Stimulated activated naive B cell treated with anti-CD40 and anti-IgM and Interleukin-4, amounts not matched to agents 10 μg/mL and 1 μg/mL and 100 μg/mL, for 72 hours (primary cell): ENCODE data around the gene BLM.
A peak's percentile ranks its signal among the peaks of the same experiment; 100 is the strongest.

Experiments used
- ATAC-seq, 2 donors: fragments of 150-1000 bp; cut with Tn5 transposase; replicated peaks; 2 replicates each; pipeline ENCODE4 v1.10.0; 2021; ENCODE audit warnings: moderate library complexity in 1 of 2
- DNase-seq: peaks from one replicate; pipeline ENCODE4 v3.0.0; 2021
- H3K27ac Mint-ChIP-seq: one replicate; pipeline ENCODE4 v1.8.0; 2022; ENCODE audit warnings: mild to moderate bottlenecking, mixed read lengths
- H3K27me3 Mint-ChIP-seq, 2 donors: one replicate each; pipeline ENCODE4 v1.8.0; 2022; ENCODE audit warnings: mixed read lengths in 2 of 2
- H3K36me3 Mint-ChIP-seq, 2 donors: one replicate each; pipeline ENCODE4 v1.8.0; 2022; ENCODE audit warnings: mixed read lengths in 2 of 2, mild to moderate bottlenecking in 1 of 2
- H3K4me1 Mint-ChIP-seq, 2 donors: one replicate each; pipeline ENCODE4 v1.8.0; 2022; ENCODE audit warnings: mixed read lengths in 2 of 2, mild to moderate bottlenecking in 1 of 2
- H3K4me3 Mint-ChIP-seq, 2 donors: one replicate each; pipeline ENCODE4 v1.8.0; 2022; ENCODE audit warnings: mild to moderate bottlenecking in 2 of 2, mixed read lengths in 2 of 2, moderate library complexity in 1 of 2
- H3K9me3 Mint-ChIP-seq, 2 donors: one replicate each; pipeline ENCODE4 v1.8.0; 2022; ENCODE audit warnings: mixed read lengths in 2 of 2, mild to moderate bottlenecking in 1 of 2

The BLM gene

DNA sequence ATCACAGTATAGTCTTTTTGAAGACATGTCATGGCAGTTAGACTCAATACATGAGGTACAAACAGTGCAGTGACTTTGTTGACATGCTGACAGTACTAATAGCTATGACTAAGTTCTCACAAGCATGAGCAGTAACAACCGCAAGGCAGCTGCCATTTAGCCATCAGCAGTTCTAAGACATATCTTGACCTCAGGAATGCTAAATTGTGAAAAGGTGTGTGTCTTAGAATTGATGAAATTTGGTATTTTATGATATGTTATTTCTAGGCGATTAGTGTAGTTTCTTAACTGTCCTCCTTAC, 90.6 kb downstream of the BLM start:
- Mint-ChIP-seq H3K9me3 (no peaks in the 10 kb centered on the region), H3K36me3 (peaks cover 26% of the 10 kb centered on the region in 2 donors), H3K4me3 (no peak overlapping the region), H3K27ac (no peak overlapping the region), H3K27me3 (no peaks in the 10 kb centered on the region), H3K4me1 (peaks cover 7 to 29% of the 10 kb centered on the region in 2 donors)
- ATAC-seq = no peak
- no peak for DNase-seq

DNA sequence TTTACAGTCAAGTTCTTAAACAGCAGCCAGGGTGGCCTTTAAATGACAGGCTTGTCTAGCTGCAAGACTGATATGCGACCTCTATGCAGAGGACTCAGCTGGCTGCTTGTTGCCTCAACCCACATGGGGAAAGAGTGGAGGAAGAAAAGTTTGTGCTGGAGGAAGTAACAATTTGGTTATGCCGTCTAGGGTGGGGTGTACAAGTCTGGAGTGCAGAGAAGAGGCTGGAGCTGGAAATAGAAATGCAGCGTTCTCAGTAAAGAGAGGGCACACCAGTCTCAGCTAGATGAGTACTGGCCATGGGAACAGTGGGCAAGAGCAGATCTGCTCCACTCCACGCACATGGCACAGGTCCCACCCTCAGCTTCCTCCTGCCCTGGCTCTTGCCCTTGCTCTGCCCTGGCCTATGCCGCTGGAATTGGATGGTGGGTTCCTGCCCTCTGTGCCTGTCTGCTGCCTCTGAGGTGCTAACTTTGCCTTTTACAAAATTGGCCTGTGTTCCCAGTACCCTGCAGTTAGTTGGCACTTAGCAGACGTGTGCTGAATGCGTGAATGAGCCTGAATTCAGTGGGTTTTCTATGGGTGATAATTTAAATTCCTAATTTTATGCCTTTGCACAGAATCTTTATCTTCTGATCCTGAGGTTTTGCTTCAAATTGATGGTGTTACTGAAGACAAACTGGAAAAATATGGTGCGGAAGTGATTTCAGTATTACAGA, 91.5 kb downstream of the BLM start:
- Mint-ChIP-seq H3K4me3 (no peak overlapping the region), H3K36me3 (peaks cover 29 to 31% of the 10 kb centered on the region in 2 donors), H3K27me3 (no peaks in the 10 kb centered on the region), H3K27ac (peak overlapping the region; percentile 15), H3K4me1 (peaks cover 7 to 29% of the 10 kb centered on the region in 2 donors), H3K9me3 (no peaks in the 10 kb centered on the region)
- peak; percentile 33 to 61 for ATAC-seq
- DNase-seq = no peak

GRCh38 chr15:90809536-90809935, 92.4 kb downstream of the BLM start:
- Mint-ChIP-seq H3K4me3 (no peak overlapping the region), H3K27ac (no peak overlapping the region), H3K4me1 (peaks cover 7 to 29% of the 10 kb centered on the region in 2 donors), H3K9me3 (no peaks in the 10 kb centered on the region), H3K27me3 (no peaks in the 10 kb centered on the region), H3K36me3 (peaks cover 31 to 36% of the 10 kb centered on the region in 2 donors)
- DNase-seq (no peak), ATAC-seq (no peak)

- Mint-ChIP-seq H3K4me1 (peaks cover 9 to 29% of the 10 kb centered on the region in 2 donors), H3K36me3 (peaks cover 39 to 40% of the 10 kb centered on the region in 2 donors), H3K27ac (no peak overlapping the region)
These were observed 93.2 kb downstream of the BLM start for GRCh38 chr15:90810354-90810753.

DNA sequence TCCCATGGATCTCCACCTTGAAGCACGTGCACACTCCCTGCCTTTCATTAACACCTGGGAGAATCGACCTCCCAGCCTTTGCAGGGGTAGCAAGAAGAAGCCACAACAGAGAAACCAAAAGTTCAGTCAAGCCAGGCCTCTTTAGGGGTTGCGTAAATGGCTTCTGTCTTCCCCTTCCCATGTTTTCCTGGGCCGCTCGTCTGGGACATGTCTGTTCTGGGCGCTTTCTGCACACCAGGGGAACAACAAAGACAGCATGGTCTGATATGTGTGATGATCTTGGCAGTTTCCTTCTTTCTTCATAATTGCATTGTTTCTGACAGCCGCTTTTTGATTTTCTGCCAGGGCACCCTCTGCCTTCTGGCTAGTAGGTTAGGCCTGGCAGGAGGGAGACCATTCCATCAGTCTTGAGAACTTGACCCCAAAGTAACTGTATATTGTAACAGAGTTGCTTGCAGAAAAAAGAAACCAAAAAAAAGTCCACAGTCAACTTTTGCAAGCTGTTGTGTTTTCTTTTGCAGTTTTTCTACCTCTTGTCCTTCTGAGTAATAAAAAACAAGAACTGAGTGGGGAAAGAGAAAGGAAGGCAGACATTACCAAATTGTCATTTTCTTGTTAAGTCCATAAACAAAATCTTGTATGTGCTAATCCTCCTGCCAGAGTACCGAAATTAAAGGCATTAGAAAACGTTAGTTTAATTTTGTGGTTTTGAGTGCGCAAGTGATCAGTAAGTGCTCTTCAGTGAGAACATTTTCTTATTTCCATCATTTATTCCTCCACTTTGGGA, 95.2 kb downstream of the BLM start:
- DNase-seq (no peak), ATAC-seq (no peak)
- Mint-ChIP-seq H3K27ac (no peak overlapping the region), H3K4me3 (no peak overlapping the region), H3K27me3 (no peaks in the 10 kb centered on the region), H3K36me3 (peaks cover 40 to 43% of the 10 kb centered on the region in 2 donors), H3K4me1 (peaks cover 11 to 34% of the 10 kb centered on the region in 2 donors), H3K9me3 (no peaks in the 10 kb centered on the region)

More at GRCh38 chr15:90810354-90810753, 93.2 kb downstream of the BLM start:
- ATAC-seq = no peak
- Mint-ChIP-seq H3K27me3 (no peaks in the 10 kb centered on the region), H3K9me3 (no peaks in the 10 kb centered on the region), H3K4me3 (no peak overlapping the region)
- DNase-seq = no peak

DNA sequence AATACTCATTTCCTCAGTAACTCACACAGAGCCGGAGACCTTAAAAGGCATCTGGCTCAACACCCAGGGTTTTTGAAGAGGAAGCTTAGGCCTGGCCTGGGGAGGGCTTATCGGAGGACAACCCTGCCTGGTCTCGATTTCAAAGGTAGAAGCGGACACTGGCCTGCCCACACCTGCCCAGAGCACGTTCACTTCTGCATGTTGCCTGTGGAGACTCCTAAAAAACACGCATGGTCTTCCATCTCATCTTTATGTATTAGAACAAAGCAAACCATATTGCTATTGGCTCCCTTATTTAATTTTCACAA, 95.8 kb downstream of the BLM start:
- H3K27me3 Mint-ChIP-seq = no peaks in the 10 kb centered on the region
- no peak overlapping the region for H3K27ac Mint-ChIP-seq
- no peak overlapping the region for H3K4me3 Mint-ChIP-seq
- DNase-seq = no peak
- H3K36me3 Mint-ChIP-seq = peaks cover 40 to 42% of the 10 kb centered on the region in 2 donors
- H3K9me3 Mint-ChIP-seq = no peaks in the 10 kb centered on the region
- H3K4me1 Mint-ChIP-seq = peaks cover 16 to 35% of the 10 kb centered on the region in 2 donors
- ATAC-seq = no peak

GRCh38 chr15:90813796-90814190, 96.6 kb downstream of the BLM start:
- Mint-ChIP-seq H3K4me1 (peaks cover 18 to 35% of the 10 kb centered on the region in 2 donors), H3K27ac (peak overlapping the region; percentile 42), H3K4me3 (no peak overlapping the region), H3K9me3 (no peaks in the 10 kb centered on the region), H3K27me3 (no peaks in the 10 kb centered on the region), H3K36me3 (peaks cover 38 to 39% of the 10 kb centered on the region in 2 donors)
- DNase-seq = no peak
- no peak for ATAC-seq

DNA sequence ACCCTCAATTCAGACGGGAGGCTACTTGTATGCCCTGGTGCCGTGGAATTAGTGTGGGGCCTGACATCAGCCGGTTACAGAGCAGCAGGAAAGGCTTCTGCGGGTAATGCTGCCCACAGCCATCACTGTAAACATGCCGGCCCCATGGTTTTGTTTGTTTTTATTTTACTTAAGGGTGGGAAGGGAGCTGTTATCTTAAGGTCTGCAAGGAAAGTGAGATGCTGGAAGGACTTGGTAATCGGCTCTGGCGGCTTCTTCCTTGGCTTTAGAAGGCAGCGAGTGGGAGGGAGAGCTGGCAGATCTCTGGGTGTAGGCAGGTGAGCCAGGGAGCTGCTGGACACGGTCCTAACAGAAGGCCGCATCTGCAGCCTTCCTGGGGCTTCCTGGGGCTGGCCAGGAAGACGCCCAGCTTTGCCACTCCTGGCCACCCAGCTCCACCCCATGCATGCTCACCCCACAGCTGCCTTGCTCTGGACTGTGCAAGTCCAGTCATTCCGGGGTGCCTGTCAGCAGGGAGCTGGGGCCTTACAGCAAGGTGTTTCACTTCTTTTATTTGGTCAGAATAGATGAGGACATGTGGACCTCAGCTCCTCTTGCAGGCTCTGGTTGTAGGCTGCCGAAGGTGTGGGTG, 97.2 kb downstream of the BLM start:
- ATAC-seq (no peak), DNase-seq (no peak)
- Mint-ChIP-seq H3K27me3 (no peaks in the 10 kb centered on the region), H3K4me3 (no peak overlapping the region), H3K4me1 (peaks cover 18 to 33% of the 10 kb centered on the region in 2 donors), H3K27ac (peak overlapping the region; percentile 42), H3K36me3 (peaks cover 36 to 38% of the 10 kb centered on the region in 2 donors), H3K9me3 (no peaks in the 10 kb centered on the region)

DNA sequence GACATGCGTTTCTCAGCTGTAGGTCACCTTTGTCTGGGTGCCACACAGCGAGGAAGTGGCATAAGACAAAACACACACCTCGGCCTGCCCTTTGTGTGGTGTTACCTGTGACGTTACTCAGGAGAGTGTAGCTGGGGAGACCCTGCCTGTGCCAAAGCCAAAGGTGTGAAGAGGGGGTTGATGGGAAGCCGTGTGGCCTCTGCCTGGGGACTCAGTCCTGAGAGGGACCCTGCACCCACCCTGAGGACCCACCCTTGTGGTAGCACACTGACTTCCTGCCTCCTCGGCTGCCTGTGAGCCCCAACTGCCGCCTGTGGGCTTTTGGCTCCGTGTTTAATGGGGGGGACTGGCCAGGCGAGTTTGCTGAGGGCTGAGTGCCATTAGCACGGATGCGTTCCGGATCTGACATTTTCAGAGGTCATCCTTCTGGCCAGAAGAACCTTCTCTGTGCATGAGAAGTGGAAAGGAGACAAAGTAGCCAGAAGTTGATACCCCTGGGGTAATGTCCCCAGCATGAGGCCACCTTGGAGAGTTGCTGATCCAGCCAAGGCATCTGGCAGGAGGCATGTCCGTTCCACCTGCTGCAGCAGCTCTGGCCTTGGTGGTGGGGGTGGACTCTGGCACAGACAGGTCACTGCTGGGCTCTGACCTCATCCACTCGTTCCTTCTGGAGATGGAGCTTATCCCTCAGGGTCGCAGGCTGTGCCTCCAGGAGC, 99.4 kb downstream of the BLM start:
- no peaks in the 10 kb centered on the region for H3K27me3 Mint-ChIP-seq
- DNase-seq (no peak), ATAC-seq (no peak)
- no peak overlapping the region for H3K27ac Mint-ChIP-seq
- no peak overlapping the region for H3K4me3 Mint-ChIP-seq
- H3K36me3 Mint-ChIP-seq = peaks cover 21 to 23% of the 10 kb centered on the region in 2 donors
- H3K4me1 Mint-ChIP-seq = peaks cover 23 to 37% of the 10 kb centered on the region in 2 donors
- no peaks in the 10 kb centered on the region for H3K9me3 Mint-ChIP-seq

GRCh38 chr15:90817117-90818057, 100.2 kb downstream of the BLM start:
- H3K36me3 Mint-ChIP-seq = peaks cover 17 to 21% of the 10 kb centered on the region in 2 donors
- no peaks in the 10 kb centered on the region for H3K27me3 Mint-ChIP-seq
- ATAC-seq (no peak), DNase-seq (no peak)
- H3K4me1 Mint-ChIP-seq = peaks cover 23 to 37% of the 10 kb centered on the region in 2 donors
- no peak overlapping the region for H3K27ac Mint-ChIP-seq
- no peaks in the 10 kb centered on the region for H3K9me3 Mint-ChIP-seq
- no peak overlapping the region for H3K4me3 Mint-ChIP-seq

DNA sequence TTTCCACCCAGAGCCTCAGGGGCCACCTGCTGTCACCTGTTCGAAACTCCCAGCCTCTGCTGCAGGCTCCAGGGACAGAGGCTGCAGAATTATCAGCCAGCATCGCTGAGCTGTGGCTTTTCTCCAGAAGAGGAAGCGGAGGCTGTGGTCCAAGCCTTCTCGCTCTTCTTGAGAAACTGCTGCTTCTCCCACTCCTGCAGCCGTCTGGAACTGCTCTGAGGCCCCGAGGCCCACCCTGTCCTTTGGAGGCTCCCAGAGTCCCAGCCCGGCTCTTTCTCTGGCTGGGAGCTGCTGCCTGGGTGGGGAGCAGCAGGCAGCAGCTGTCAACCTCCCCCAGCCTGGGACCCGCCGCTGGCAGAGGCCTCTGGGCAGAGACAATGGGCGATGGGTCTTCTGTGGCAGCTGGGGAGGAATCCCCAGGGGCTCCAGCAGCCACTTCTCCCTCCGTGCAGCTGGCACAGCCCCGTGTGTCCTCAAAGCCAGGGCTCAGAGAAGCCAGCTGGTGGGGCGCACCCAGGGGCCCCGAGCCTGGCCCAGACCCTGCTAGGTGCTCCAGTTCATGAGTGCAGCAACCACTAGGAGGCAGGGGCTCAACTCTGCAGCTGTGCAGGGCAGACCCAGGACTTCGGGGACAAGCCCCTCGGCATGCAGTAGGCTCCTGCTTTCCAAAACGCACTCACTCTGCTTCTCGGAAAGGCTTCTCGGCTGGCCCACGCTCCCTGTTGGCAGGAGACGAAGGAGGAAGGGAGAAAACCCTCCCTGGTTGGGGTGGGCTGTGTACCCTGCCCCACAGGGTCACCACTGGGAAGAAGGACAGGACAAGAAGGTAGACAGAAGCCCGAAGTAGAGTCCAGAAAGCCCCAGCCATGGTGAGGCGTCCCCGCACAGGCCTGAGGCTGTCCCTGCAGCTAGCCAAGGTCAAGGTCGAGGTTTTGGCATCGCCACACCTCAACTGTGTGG, 101.4 kb downstream of the BLM start:
- ATAC-seq (peak; percentile 89 to 95), DNase-seq (peak; percentile 73)
- H3K36me3 Mint-ChIP-seq = peaks cover 10 to 15% of the 10 kb centered on the region in 2 donors
- peak overlapping the region; percentile 93 for H3K27ac Mint-ChIP-seq
- peak overlapping the region; percentile 78 to 79 for H3K4me3 Mint-ChIP-seq
- no peaks in the 10 kb centered on the region for H3K27me3 Mint-ChIP-seq
- no peaks in the 10 kb centered on the region for H3K9me3 Mint-ChIP-seq
- H3K4me1 Mint-ChIP-seq = peaks cover 25 to 37% of the 10 kb centered on the region in 2 donors

DNA sequence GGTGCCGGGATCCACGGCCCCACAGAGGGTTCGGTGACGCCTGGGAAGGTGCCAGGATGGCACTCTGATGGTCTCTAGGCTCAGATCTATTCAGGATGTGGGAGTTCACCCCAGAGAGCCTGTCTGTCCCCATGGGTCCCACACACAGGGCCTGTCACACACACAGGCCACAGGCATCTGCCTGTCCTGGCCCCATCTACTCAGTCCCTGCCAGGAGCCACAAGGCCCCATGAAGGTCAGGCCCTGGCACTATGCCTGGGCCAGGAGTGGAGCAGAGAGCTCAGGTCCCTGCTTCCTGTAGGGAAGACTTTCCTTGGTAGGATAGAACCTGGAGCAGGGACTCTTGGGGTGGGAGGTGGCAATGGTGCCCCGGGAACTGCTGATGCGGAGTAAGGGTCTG, 102.2 kb downstream of the BLM start:
- DNase-seq (no peak), ATAC-seq (peak; percentile 14 to 27)
- H3K27ac Mint-ChIP-seq = peak overlapping the region; percentile 25
- H3K27me3 Mint-ChIP-seq = no peaks in the 10 kb centered on the region
- peak overlapping the region in 1 of 2 donors; percentile 47 for H3K4me3 Mint-ChIP-seq
- H3K4me1 Mint-ChIP-seq = peaks cover 29 to 46% of the 10 kb centered on the region in 2 donors
- no peaks in the 10 kb centered on the region for H3K9me3 Mint-ChIP-seq
- H3K36me3 Mint-ChIP-seq = peaks cover 6 to 12% of the 10 kb centered on the region in 2 donors
